Placental pericyte (primary cell): Measurements from ENCODE around the gene PANK1. TPM values are rescaled to one million over a fixed set of nuclear protein-coding genes. Genes with fewer than 3 reads are reported as not detected.

Source experiments
- small RNA-seq: library from RNA; depleted of rRNA; stranded (forward); fragments of <200 nt; gene quantifications from one replicate; pipeline ENCODE3, GENCODE V24; 2012; ENCODE audit warnings: low replicate concordance
- total RNA-seq: library from RNA; depleted of rRNA; stranded (reverse); fragments of >200 nt; gene quantifications from 2 replicates; pipeline ENCODE4 v1.2.3, GENCODE V29; 2012

The PANK1 gene
- total RNA-seq: 4.2 and 11.7 TPM in 2 replicates

GRCh38 chr10:89644967-89645741, at the start of gene PANK1:
Gene PANK1, minus strand, starts transcription at chr10:89645242. Its CDS starts 351 bp downstream, at chr10:89644891.

GRCh38 chr10:89535171-89536012, 109.7 kb downstream of the PANK1 start, which contains the start of gene SLC16A12:
Gene SLC16A12, minus strand, starts transcription at chr10:89535594. Its CDS starts 73,016 bp downstream, at chr10:89462578.

Small RNAs within 50 kb of the gene (small RNA-seq; reads per million reads assigned to genes)
- 417 reads per million, percentile 99 among the genes with 10 or more reads in this experiment for gene MIR107

Other genes with a start within 250 kb of the PANK1 start
- 19.7 and 31.8 TPM in 2 replicates for gene IFIT5, start 230.7 kb downstream of the PANK1 start, total RNA-seq
- gene SLC16A12, start 109.6 kb downstream of the PANK1 start, total RNA-seq: 0.14 and 0.22 TPM in 2 replicates
- gene KIF20B, start 56.3 kb upstream of the PANK1 start, total RNA-seq: 2.4 and 35.2 TPM in 2 replicates